ENCODE results near the gene ENTHD1. TPM values are rescaled to one million over a fixed set of nuclear protein-coding genes. Genes with fewer than 3 reads are reported as not detected.

ENTHD1 gene
- total RNA-seq, 1 donor from 2014 or later, result not detected

GRCh38 chr22:39939830-39940229 lies 46.3 kb upstream of the ENTHD1 start:
- no peak overlapping the region for H3K4me3 Mint-ChIP-seq
- no peaks in the 10 kb centered on the region for H3K9me3 Mint-ChIP-seq
- no peaks in the 10 kb centered on the region for H3K36me3 Mint-ChIP-seq
- no peak for TF ChIP-seq CTCF (IDR thresholded peaks at IDR 0.05; ENCODE audit: unreplicated experiment)
- peaks cover 9% of the 10 kb centered on the region for H3K4me1 Mint-ChIP-seq
- peaks cover 49% of the 10 kb centered on the region for H3K27me3 Mint-ChIP-seq (ENCODE audit: low read depth)
- no peak overlapping the region for H3K27ac Mint-ChIP-seq
- no peak for DNase-seq (ENCODE audit: low spot score in 2 of 2, unreplicated experiment in 2 of 2)

- Mint-ChIP-seq H3K4me1 (peaks cover 9% of the 10 kb centered on the region), H3K4me3 (no peak overlapping the region), H3K27ac (no peak overlapping the region), H3K27me3 (ENCODE audit: low read depth) (peaks cover 61% of the 10 kb centered on the region), H3K9me3 (no peaks in the 10 kb centered on the region), H3K36me3 (no peaks in the 10 kb centered on the region)
- TF ChIP-seq CTCF (IDR thresholded peaks at IDR 0.05; ENCODE audit: unreplicated experiment), result no peak
- no peak for DNase-seq (ENCODE audit: low spot score in 2 of 2, unreplicated experiment in 2 of 2)
Observed at GRCh38 chr22:39938509-39939111, 45.0 kb upstream of the ENTHD1 start.

GRCh38 chr22:39937906-39938305 lies 44.3 kb upstream of the ENTHD1 start:
- peaks cover 9% of the 10 kb centered on the region for H3K4me1 Mint-ChIP-seq

GRCh38 chr22:39936523-39937145 lies 43.1 kb upstream of the ENTHD1 start:
- H3K27me3 Mint-ChIP-seq (ENCODE audit: low read depth), result peaks cover 75% of the 10 kb centered on the region
- no peak for DNase-seq (ENCODE audit: low spot score in 2 of 2, unreplicated experiment in 2 of 2)
- TF ChIP-seq CTCF (IDR thresholded peaks at IDR 0.05; ENCODE audit: unreplicated experiment), result no peak
- no peaks in the 10 kb centered on the region for H3K36me3 Mint-ChIP-seq
- H3K4me1 Mint-ChIP-seq, result peaks cover 9% of the 10 kb centered on the region
- H3K4me3 Mint-ChIP-seq, result no peak overlapping the region
- H3K9me3 Mint-ChIP-seq, result no peaks in the 10 kb centered on the region
- no peak overlapping the region for H3K27ac Mint-ChIP-seq

More at GRCh38 chr22:39937906-39938305, 44.3 kb upstream of the ENTHD1 start:
- DNase-seq (ENCODE audit: low spot score in 2 of 2, unreplicated experiment in 2 of 2), result no peak
- Mint-ChIP-seq H3K27ac (no peak overlapping the region), H3K27me3 (ENCODE audit: low read depth) (peaks cover 67% of the 10 kb centered on the region), H3K9me3 (no peaks in the 10 kb centered on the region), H3K36me3 (no peaks in the 10 kb centered on the region), H3K4me3 (no peak overlapping the region)
- no peak for TF ChIP-seq CTCF (IDR thresholded peaks at IDR 0.05; ENCODE audit: unreplicated experiment)

GRCh38 chr22:39935612-39936011 lies 42.1 kb upstream of the ENTHD1 start:
- Mint-ChIP-seq H3K4me3 (no peak overlapping the region), H3K36me3 (no peaks in the 10 kb centered on the region), H3K27me3 (ENCODE audit: low read depth) (peaks cover 71% of the 10 kb centered on the region), H3K27ac (no peak overlapping the region), H3K9me3 (no peaks in the 10 kb centered on the region), H3K4me1 (peaks cover 9% of the 10 kb centered on the region)
- no peak for TF ChIP-seq CTCF (IDR thresholded peaks at IDR 0.05; ENCODE audit: unreplicated experiment)
- no peak for DNase-seq (ENCODE audit: low spot score in 2 of 2, unreplicated experiment in 2 of 2)
